HG03469 (cell line): ENCODE results near the gene NELL2.
"Not testable (repeated sequence)": the region's sequence is repeated elsewhere in the genome, so short reads cannot be mapped to it uniquely, and the experiment has no call there.

Experiments
- ATAC-seq: cut with Tn5 transposase; IDR thresholded peaks from one replicate; pipeline ENCODE4 v1.9.1; 2021; ENCODE audit warnings: mild to moderate bottlenecking, moderate library complexity, moderate number of reproducible peaks; ENCODE audit not compliant: unreplicated experiment

NELL2 gene

GRCh38 chr12:44875954-44876543 lies at the start of gene NELL2:
NELL2 (minus strand) TSS chr12:44876315; CDS start chr12:44875869, 446 bp downstream.
- ATAC-seq = no peak

DNA sequence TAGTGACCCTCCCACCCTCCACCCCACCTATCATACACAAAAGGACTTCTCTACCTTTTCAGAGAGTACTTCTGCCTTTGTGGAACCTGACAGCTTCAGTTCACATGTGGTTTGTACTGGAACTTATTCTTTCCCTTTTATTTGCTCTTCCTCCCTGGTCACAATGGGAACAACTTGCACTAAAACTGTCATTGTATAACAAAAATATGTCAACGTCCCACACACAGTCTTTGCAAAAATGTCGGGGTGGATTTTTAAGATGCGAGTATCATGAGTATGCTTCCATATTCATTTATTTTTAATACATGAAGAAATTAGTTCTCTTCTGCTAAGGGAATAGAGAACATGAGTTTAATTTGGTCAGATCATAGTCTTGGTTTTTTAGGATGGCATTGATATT lies 45.6 kb upstream of the NELL2 start:
- no peak for ATAC-seq

GRCh38 chr12:44917141-44917540 lies 41.0 kb upstream of the NELL2 start:
- no peak for ATAC-seq

- ATAC-seq = no peak
These were observed 39.8 kb upstream of the NELL2 start for GRCh38 chr12:44915958-44916357.

DNA sequence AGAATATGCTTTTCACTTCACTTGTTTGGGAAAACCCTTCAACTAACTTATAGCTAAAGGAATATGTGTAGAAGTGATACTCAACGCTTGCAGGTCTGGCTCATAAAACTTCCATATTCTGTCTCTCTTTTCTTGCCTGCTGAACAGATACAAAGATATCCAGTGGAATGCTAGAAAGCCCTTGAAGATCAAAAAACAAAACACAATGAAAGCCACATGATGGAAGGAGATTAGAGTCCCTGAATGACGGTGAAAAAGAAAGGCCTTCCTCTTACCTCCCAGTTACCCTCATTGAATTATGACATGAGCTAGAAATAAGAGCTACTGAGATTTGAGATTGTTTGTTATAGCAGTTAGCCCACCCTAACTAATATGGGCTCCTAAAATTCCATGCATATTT lies 28.2 kb upstream of the NELL2 start:
- ATAC-seq = no peak

GRCh38 chr12:44898108-44898507 lies 22.0 kb upstream of the NELL2 start:
- not testable (repeated sequence) for ATAC-seq

GRCh38 chr12:44889926-44890325 lies 13.8 kb upstream of the NELL2 start:
- no peak for ATAC-seq

DNA sequence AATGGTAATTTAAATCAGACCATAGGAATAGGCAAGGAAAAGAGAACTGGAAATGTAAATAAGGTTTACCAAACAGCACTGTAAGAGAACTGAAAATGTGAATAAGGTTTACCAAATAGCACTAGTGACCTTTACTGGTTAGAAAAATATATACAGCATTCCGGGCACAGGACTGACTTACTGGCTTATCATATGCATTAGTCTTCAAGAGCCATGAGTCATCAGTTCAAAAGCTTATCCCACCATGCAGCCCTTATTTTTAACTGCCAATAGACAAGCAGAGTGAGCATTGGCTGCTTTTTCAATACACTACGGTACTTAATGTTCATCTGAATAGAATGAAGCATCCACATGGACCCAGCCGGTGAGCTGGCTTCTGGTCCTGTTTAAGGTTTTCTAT lies 13.0 kb upstream of the NELL2 start:
- no peak for ATAC-seq

- ATAC-seq = no peak
These were observed 9.8 kb upstream of the NELL2 start for GRCh38 chr12:44885902-44886301.

GRCh38 chr12:44881197-44881596 lies 5.1 kb upstream of the NELL2 start:
- ATAC-seq = no peak

- ATAC-seq = no peak
These were observed 662 bp upstream of the NELL2 start for GRCh38 chr12:44876544-44877410.

DNA sequence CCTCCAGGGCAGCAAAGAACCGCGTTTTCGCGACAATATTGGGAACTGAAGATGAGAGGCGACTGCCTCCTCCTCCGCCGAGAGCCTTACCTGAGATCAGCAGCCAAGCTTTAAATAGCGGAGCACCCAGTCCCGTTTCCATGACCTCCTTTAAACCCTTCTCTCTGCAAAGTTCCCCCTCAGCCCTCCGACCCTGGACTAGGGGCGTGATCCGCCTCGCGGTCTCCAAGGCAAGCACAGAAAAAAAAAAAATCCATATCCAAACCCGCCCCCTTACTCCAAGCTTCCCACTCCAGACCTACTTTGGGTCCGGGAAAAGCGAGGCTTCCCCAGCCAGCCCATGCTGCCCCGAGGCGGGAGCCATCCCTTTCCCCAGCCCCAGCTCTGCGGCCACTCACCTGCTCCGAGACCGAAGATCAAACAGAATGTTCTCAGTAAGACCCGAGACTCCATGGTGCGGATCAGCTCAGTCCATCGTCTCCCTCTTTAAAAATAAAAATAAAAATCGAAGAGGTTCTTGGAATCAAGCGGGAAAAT lies 630 bp downstream of the NELL2 start:
- no peak for ATAC-seq

GRCh38 chr12:44874981-44875416 lies 1.1 kb downstream of the NELL2 start:
- no peak for ATAC-seq

- no peak for ATAC-seq
These were observed 2.2 kb downstream of the NELL2 start for GRCh38 chr12:44873898-44874297.

GRCh38 chr12:44869503-44869902 lies 6.6 kb downstream of the NELL2 start:
- no peak for ATAC-seq

GRCh38 chr12:44863867-44864266 lies 12.2 kb downstream of the NELL2 start:
- ATAC-seq = no peak

GRCh38 chr12:44859998-44860689 lies 16.0 kb downstream of the NELL2 start:
- no peak for ATAC-seq

DNA sequence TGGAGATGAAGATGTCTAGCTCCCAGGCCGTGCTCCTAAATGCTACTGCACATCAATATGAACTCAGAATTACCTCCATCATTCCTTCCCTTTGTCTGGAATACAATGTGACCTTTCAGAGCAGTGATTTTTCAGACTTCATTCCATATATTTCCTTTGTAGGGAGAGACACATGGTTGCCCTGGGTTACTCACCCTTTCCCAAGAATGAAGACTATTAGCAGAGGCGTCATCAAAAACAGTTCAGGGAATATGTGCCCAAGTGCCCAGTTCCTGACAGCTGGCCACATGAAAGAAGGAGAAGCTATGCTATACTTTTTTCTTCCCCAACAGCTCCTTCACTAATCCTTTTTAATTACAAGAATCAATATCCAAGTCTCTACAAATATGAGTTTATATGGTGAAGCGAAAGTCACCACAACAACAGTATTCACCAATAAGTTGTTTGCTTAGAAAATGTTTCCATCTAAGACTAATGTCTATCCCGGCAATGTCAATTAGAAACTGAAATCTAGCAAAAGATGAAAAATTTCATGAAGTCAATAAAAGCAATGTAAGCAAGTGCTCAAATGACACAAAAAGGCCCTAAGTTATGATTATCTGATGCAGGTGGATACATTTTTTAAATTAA lies 17.8 kb downstream of the NELL2 start:
- ATAC-seq = no peak

DNA sequence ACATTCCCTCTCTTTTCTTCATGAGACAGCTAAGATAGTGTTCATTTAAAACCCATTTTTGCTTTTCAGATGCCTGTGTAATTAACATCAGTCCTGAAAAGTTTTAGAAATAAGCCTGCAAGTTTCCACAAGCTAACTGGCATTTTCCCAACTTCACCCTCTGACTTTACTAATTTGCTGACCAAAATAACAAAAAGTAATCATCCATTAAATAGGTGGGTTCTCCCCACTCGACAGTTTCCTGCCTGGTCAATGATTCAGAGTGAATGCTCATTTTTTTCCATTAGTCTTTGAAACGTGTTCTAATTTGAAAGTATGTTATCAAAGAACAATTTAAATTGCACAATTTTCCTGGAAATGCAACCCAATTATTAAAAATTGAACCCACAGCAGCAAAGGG lies 23.6 kb downstream of the NELL2 start:
- ATAC-seq = no peak

DNA sequence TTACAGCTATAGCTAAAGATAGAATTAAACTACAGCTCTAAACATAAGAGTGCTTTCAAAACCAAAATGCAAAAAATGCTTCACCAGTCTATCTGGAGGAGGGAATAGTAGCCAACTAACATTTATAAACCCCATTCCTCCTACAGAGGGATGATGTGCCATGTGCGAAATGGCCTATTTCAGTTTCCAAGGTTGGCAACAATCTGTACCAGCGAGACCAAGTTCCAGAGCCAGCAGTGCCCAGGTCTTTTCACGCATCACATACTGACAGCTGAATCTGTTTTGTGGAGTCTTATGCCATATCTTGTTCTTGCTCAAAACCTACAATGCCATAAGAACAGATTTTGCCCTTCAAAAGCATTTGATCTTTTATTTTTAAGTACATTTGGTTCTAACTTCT lies 24.5 kb downstream of the NELL2 start:
- no peak for ATAC-seq

DNA sequence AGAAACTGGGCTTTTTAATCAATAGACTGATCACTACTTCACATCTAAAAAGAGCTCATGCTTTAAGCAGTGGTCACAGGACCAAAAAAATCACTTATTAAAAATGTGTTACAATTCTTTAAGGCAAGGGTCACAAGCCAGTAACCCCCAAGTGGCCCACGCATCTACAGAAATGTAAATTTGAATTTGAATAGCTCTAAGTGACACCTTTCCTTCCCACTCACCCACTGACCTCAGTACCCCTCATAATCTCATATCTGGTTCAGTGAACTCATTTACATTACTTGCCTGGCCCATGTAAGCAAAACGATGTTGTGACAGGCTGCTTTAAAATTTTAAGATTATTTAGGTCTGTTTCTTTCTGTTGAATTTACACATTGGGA lies 27.4 kb downstream of the NELL2 start:
- peak; percentile 64 for ATAC-seq
